ENCODE measurements around the gene C1QTNF9. TPM values are rescaled to one million over a fixed set of nuclear protein-coding genes. Genes with fewer than 3 reads are reported as not detected.
"Not testable (repeated sequence)": the region's sequence is repeated elsewhere in the genome, so short reads cannot be mapped to it uniquely, and the experiment has no call there.

Gene C1QTNF9
- total and polyA plus RNA-seq, 2 experiments from 2014 or later: not detected

DNA sequence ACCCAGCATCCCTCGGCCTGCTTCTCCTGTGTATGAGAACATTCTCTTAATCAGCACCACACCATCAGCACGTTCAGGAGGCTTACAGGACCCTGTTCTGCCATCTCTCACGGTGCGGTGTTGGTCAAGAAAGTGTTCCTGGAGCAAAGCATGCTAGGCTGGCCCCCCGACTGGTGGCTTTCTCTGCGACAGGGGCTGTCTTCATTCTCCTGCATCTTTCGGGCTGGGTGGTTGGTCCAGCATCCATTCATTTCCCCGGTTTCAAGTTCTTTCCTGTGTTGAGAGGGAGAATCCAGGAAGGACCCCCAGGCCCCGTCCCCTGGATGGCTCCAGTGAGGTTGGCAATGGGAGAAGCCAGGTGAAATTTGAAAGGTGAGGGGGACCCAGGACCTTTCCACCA lies 55.8 kb downstream of the C1QTNF9 start:
- no peaks in the 10 kb centered on the region for H3K9me2 ChIP-seq (replicated peaks; ENCODE audit: insufficient read depth)
- no peak overlapping the region for H2AFZ ChIP-seq
- H3K9me3 ChIP-seq (ENCODE audit: low read depth): no peaks in the 10 kb centered on the region
- no peaks in the 10 kb centered on the region for H3K79me2 ChIP-seq
- TF ChIP-seq CTCF (IDR thresholded peaks at IDR 0.05; ENCODE audit: poor library complexity) (no peak), EZH2phosphoT487 (IDR thresholded peaks at IDR 0.05; ENCODE audit: low read depth, severe bottlenecking, unreplicated experiment) (no peak), EZH2 (IDR thresholded peaks at IDR 0.05; ENCODE audit: borderline replicate concordance) (no peak)
- no peak overlapping the region for H3K4me3 ChIP-seq
- no peaks in the 10 kb centered on the region for H3K4me1 ChIP-seq (ENCODE audit: insufficient read depth)
- H3K27ac ChIP-seq: no peak overlapping the region
- no peaks in the 10 kb centered on the region for H3K27me3 ChIP-seq
- DNase-seq (ENCODE audit: low spot score): no peak
- WGBS (ENCODE audit: low lambda C conversion rate, missing lambda C conversion rate): 83% methylated on average over 9 of the region's 9 CpGs
- H3K4me2 ChIP-seq: no peak overlapping the region
- no peaks in the 10 kb centered on the region for H4K20me1 ChIP-seq (ENCODE audit: insufficient read depth, poor library complexity, severe bottlenecking)
- H3K36me3 ChIP-seq (replicated peaks; ENCODE audit: insufficient read depth, low read depth): no peaks in the 10 kb centered on the region

DNA sequence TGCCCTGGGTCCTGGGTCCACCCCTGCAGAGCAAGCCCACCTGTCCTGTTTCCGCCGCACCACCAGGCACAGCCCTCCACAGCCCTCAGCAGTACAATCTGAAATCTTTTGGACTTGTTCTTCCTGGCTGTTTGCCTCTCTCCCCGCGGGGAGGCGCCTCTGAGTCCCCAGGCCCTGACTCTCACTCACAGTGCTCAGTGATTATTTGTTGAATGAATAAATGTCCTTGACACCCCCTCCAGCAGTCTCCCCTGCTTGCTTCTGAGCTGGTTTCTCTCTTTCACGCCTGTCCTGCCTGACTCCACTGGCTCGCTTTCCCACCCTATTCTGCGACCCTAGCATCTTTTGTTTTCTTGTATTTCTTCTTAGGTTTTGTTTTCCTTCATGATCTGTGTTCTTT lies 56.9 kb downstream of the C1QTNF9 start:
- not testable (repeated sequence) for H3K79me2 ChIP-seq; H4K20me1 ChIP-seq (ENCODE audit: insufficient read depth, poor library complexity, severe bottlenecking); H3K9me2 ChIP-seq (replicated peaks; ENCODE audit: insufficient read depth); H3K36me3 ChIP-seq (replicated peaks; ENCODE audit: insufficient read depth, low read depth); H3K4me1 ChIP-seq (ENCODE audit: insufficient read depth); H3K9me3 ChIP-seq (ENCODE audit: low read depth); H2AFZ ChIP-seq; H3K27ac ChIP-seq; H3K4me3 ChIP-seq; H3K27me3 ChIP-seq; H3K4me2 ChIP-seq; DNase-seq (ENCODE audit: low spot score)
- WGBS (ENCODE audit: low lambda C conversion rate, missing lambda C conversion rate): 96% methylated on average over 8 of the region's 8 CpGs

GRCh38 chr13:24371273-24371672 lies 61.9 kb downstream of the C1QTNF9 start:
- H3K79me2 ChIP-seq; H3K4me3 ChIP-seq; H4K20me1 ChIP-seq (ENCODE audit: insufficient read depth, poor library complexity, severe bottlenecking); H2AFZ ChIP-seq; H3K9me2 ChIP-seq (replicated peaks; ENCODE audit: insufficient read depth); H3K36me3 ChIP-seq (replicated peaks; ENCODE audit: insufficient read depth, low read depth); DNase-seq (ENCODE audit: low spot score); H3K4me2 ChIP-seq; H3K9me3 ChIP-seq (ENCODE audit: low read depth); H3K27me3 ChIP-seq; H3K27ac ChIP-seq; H3K4me1 ChIP-seq (ENCODE audit: insufficient read depth): not testable (repeated sequence)
- 81% methylated on average over 9 of the region's 9 CpGs for WGBS (ENCODE audit: low lambda C conversion rate, missing lambda C conversion rate)

Other genes with a start within 250 kb of the C1QTNF9 start
- 9.6 and 19.4 TPM in 2 replicates for gene SPATA13, start 148.9 kb upstream of the C1QTNF9 start, total RNA-seq
- gene SPATA13, start 148.9 kb upstream of the C1QTNF9 start, polyA plus RNA-seq: 12.4 and 12.9 TPM in 2 replicates
- 49.5 and 50.7 TPM in 2 replicates for gene PARP4, start 203.2 kb downstream of the C1QTNF9 start, total RNA-seq
- gene PARP4, start 203.2 kb downstream of the C1QTNF9 start, polyA plus RNA-seq: 19.5 and 21.6 TPM in 2 replicates